Stomach (tissue), 4 donors: ENCODE data around the gene GRIK1.

Experiments used
- POLR2A ChIP-seq, 4 donors: fragments of 450-650 bp; IDR thresholded peaks; one replicate each; pipeline ENCODE4 v1.6.1; 2016; ENCODE audit warnings: antibody characterized with exemption in 4 of 4, control low read depth in 2 of 4, mild to moderate bottlenecking in 1 of 4, moderate library complexity in 1 of 4
- TF ChIP-seq, protein P1 (sequence below), 7 experiments: fragments of 450-650 bp in 4 of 7; fragments of 200-600 bp in 3 of 7; sonication (generic) in 3 of 7; IDR thresholded peaks; one replicate each; pipeline ENCODE4 v1.5.1; 2016 to 2019; ENCODE audit warnings: antibody characterized with exemption in 7 of 7, control low read depth in 2 of 7, mild to moderate bottlenecking in 1 of 7

DNA sequence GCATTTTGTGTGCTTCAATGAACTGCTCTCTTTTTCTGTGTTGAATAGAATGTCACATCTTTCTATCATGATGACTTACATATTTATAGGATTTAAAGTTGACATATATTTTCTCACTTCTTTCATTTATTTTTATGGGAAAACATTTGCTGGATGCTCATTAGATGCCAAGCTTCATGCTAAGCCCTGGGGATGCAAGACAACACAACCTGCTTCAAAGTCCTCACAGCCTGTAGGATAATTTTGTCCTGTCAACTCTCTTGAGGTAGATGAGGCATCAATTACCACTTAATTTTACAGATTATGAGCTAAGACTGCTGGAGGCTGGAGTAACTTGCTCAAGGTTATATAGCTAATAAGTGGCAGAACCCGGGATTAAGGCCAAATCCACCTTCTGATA lies 264.3 kb downstream of the GRIK1 start:
- TF ChIP-seq POLR2A (IDR thresholded peaks at IDR 0.05): no peak
- TF ChIP-seq, protein P1, sequence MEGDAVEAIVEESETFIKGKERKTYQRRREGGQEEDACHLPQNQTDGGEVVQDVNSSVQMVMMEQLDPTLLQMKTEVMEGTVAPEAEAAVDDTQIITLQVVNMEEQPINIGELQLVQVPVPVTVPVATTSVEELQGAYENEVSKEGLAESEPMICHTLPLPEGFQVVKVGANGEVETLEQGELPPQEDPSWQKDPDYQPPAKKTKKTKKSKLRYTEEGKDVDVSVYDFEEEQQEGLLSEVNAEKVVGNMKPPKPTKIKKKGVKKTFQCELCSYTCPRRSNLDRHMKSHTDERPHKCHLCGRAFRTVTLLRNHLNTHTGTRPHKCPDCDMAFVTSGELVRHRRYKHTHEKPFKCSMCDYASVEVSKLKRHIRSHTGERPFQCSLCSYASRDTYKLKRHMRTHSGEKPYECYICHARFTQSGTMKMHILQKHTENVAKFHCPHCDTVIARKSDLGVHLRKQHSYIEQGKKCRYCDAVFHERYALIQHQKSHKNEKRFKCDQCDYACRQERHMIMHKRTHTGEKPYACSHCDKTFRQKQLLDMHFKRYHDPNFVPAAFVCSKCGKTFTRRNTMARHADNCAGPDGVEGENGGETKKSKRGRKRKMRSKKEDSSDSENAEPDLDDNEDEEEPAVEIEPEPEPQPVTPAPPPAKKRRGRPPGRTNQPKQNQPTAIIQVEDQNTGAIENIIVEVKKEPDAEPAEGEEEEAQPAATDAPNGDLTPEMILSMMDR (IDR thresholded peaks at IDR 0.05): no peak
